ENCODE measurements around the gene SLC6A9. TPM values are rescaled to one million over a fixed set of nuclear protein-coding genes. Genes with fewer than 3 reads are reported as not detected.

SLC6A9 gene
- polyA plus RNA-seq, 3 donors = not detected

DNA sequence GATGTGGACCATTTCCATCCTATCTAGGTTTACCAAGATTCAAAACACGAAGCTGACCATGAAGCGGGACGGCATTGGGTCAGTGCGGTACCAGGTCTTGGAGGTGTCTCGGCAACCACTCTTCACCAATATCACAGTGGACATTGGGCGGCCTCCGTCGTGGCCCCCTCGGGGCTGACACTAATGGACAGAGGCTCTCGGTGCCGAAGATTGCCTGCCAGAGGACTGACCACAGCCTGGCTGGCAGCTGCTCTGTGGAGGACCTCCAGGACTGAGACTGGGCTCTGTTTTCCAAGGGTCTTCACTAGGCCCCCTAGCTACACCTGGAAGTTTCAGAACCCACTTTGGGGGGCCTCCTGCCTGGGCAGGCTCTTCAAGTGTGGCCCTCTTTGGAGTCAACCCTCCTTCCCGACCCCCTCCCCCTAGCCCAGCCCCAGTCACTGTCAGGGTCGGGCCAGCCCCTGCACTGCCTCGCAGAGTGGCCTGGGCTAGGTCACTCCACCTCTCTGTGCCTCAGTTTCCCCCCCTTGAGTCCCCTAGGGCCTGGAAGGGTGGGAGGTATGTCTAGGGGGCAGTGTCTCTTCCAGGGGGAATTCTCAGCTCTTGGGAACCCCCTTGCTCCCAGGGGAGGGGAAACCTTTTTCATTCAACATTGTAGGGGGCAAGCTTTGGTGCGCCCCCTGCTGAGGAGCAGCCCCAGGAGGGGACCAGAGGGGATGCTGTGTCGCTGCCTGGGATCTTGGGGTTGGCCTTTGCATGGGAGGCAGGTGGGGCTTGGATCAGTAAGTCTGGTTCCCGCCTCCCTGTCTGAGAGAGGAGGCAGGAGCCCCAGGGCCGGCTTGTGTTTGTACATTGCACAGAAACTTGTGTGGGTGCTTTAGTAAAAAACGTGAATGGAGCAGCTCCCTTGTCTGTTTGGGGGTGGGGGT, 40.7 kb downstream of the SLC6A9 start:
- no peaks in the 10 kb centered on the region for H3K36me3 ChIP-seq (replicated peaks in 1 of 2; ENCODE audit: control insufficient read depth in 1 of 2, insufficient read depth in 2 of 2, low read length in 2 of 2)

DNA sequence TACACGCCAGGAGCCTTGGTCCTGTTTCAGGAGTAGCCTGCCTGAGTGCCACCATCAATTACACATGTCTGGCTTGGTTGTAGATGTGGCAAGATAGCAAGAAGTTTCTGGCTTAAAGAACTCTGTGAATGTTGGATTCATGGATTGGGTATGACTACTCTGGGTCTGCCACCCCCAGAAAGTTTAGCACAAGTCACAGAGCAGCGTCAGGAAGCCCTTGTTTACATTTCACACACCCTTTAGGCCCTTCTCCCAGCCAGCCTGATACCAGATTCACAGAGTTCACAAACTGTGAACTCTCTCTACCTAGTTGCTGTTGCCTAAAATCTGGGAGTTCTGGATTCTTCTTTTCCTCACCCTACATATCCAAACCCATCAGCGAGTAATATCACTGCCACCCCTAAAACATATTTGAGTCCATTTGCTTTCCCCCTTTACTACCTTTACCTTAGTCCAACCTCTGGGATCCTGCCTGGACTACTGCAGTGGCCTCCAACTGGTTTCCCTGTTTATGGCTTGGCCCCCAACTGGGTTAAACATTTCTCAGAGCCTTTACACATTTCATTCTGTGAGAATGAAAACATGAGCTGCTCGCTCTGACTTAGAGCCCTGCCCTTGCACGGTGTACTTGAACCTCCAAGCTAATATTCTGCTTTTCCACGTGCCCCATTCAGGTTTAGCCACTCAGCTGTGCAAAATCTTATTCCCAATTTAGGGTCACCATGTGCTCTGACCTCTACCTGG, 43.9 kb downstream of the SLC6A9 start:
- Histone ChIP-seq H3K4me3 (replicated peaks in 1 of 3; ENCODE audit: low read depth in 2 of 3, low read length in 3 of 3) (no peak overlapping the region), H4K20me1 (ENCODE audit: insufficient read depth, low read length) (no peaks in the 10 kb centered on the region), H3K79me2 (ENCODE audit: insufficient read depth, low read length) (no peaks in the 10 kb centered on the region), H3K9ac (ENCODE audit: insufficient read depth, low read length, poor library complexity, severe bottlenecking) (no peak overlapping the region), H3K4me1 (ENCODE audit: control insufficient read depth in 1 of 2, insufficient read depth in 2 of 2, low read length in 2 of 2) (peaks cover 24 to 30% of the 10 kb centered on the region in 2 donors), H3K4me2 (replicated peaks; ENCODE audit: extremely low read depth, low read length, poor library complexity, severe bottlenecking) (no peak overlapping the region), H3K27me3 (ENCODE audit: control insufficient read depth in 2 of 2, insufficient read depth in 2 of 2, low read length in 2 of 2) (no peaks in the 10 kb centered on the region), H3K27ac (ENCODE audit: low read depth in 1 of 2, low read length in 2 of 2) (no peak overlapping the region), H3K9me3 (replicated peaks in 1 of 2; ENCODE audit: control insufficient read depth in 1 of 2, insufficient read depth in 1 of 2, low read length in 2 of 2) (no peaks in the 10 kb centered on the region), H3K36me3 (replicated peaks in 1 of 2; ENCODE audit: control insufficient read depth in 1 of 2, insufficient read depth in 2 of 2, low read length in 2 of 2) (no peaks in the 10 kb centered on the region), H2AFZ (ENCODE audit: insufficient read depth, low read depth, low read length, poor library complexity, severe bottlenecking) (no peak overlapping the region)
- peaks cover 0 to 2% (median 0%) of the 10 kb centered on the region in 7 donors for H3K9me3 Mint-ChIP-seq
- 91% methylated on average over 5 of the region's 6 CpGs for WGBS (ENCODE audit: insufficient coverage)
- H3K4me1 Mint-ChIP-seq = peaks cover 23% of the 10 kb centered on the region
- intact Hi-C loops (cut with micrococcal nuclease) = no loop called here
- H3K27ac Mint-ChIP-seq = no peak overlapping the region
- H3K36me3 Mint-ChIP-seq = peaks cover 3% of the 10 kb centered on the region in 2 donors
- no peak for DNase-seq
- H3K27me3 Mint-ChIP-seq (ENCODE audit: low read depth in 3 of 3) = peaks cover 2 to 8% (median 6%) of the 10 kb centered on the region in 3 donors
- TF ChIP-seq, protein P1, sequence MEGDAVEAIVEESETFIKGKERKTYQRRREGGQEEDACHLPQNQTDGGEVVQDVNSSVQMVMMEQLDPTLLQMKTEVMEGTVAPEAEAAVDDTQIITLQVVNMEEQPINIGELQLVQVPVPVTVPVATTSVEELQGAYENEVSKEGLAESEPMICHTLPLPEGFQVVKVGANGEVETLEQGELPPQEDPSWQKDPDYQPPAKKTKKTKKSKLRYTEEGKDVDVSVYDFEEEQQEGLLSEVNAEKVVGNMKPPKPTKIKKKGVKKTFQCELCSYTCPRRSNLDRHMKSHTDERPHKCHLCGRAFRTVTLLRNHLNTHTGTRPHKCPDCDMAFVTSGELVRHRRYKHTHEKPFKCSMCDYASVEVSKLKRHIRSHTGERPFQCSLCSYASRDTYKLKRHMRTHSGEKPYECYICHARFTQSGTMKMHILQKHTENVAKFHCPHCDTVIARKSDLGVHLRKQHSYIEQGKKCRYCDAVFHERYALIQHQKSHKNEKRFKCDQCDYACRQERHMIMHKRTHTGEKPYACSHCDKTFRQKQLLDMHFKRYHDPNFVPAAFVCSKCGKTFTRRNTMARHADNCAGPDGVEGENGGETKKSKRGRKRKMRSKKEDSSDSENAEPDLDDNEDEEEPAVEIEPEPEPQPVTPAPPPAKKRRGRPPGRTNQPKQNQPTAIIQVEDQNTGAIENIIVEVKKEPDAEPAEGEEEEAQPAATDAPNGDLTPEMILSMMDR (IDR thresholded peaks at IDR 0.05) = no peak
- H3K4me3 Mint-ChIP-seq = no peak overlapping the region

More for the DNA sequence above, 40.7 kb downstream of the SLC6A9 start:
- no peaks in the 10 kb centered on the region for H3K9me3 ChIP-seq (replicated peaks in 1 of 2; ENCODE audit: control insufficient read depth in 1 of 2, insufficient read depth in 1 of 2, low read length in 2 of 2)
- no peaks in the 10 kb centered on the region for H4K20me1 ChIP-seq (ENCODE audit: insufficient read depth, low read length)
- no peak for DNase-seq
- no peaks in the 10 kb centered on the region for H3K36me3 Mint-ChIP-seq
- no peaks in the 10 kb centered on the region for H3K27me3 ChIP-seq (ENCODE audit: control insufficient read depth in 2 of 2, insufficient read depth in 2 of 2, low read length in 2 of 2)
- TF ChIP-seq, protein P1 (IDR thresholded peaks at IDR 0.05) = no peak
- peaks cover 18% of the 10 kb centered on the region for H3K4me1 Mint-ChIP-seq
- peak overlapping the region; percentile 96 for H3K4me3 Mint-ChIP-seq
- H3K4me2 ChIP-seq (replicated peaks; ENCODE audit: extremely low read depth, low read length, poor library complexity, severe bottlenecking) = peak overlapping the region; percentile 93
- 77% methylated on average over 17 of the region's 19 CpGs for WGBS (ENCODE audit: insufficient coverage)
- peak overlapping the region; percentile 64 for H3K9ac ChIP-seq (ENCODE audit: insufficient read depth, low read length, poor library complexity, severe bottlenecking)
- intact Hi-C loops (cut with micrococcal nuclease) = no loop called here
- peaks cover 0 to 2% (median 0%) of the 10 kb centered on the region in 7 donors for H3K9me3 Mint-ChIP-seq
- peaks cover 13 to 19% of the 10 kb centered on the region in 2 donors for H3K4me1 ChIP-seq (ENCODE audit: control insufficient read depth in 1 of 2, insufficient read depth in 2 of 2, low read length in 2 of 2)
- no peaks in the 10 kb centered on the region for H3K79me2 ChIP-seq (ENCODE audit: insufficient read depth, low read length)
- H3K27me3 Mint-ChIP-seq (ENCODE audit: low read depth in 3 of 3) = peaks cover 2 to 10% (median 8%) of the 10 kb centered on the region in 3 donors
- H2AFZ ChIP-seq (ENCODE audit: insufficient read depth, low read depth, low read length, poor library complexity, severe bottlenecking) = peak overlapping the region; percentile 90
- peak overlapping the region; percentile 79 to 96 (median 89) for H3K27ac Mint-ChIP-seq
- H3K4me3 ChIP-seq (replicated peaks in 1 of 3; ENCODE audit: low read depth in 2 of 3, low read length in 3 of 3) = peak overlapping the region; percentile 49 to 92 (median 67)
- peak overlapping the region; percentile 56 to 82 for H3K27ac ChIP-seq (ENCODE audit: low read depth in 1 of 2, low read length in 2 of 2)

Measured in CD14-positive monocyte (primary cell).